ENCODE measurements around the gene PHF11.
"Not testable (repeated sequence)": the region's sequence is repeated elsewhere in the genome, so short reads cannot be mapped to it uniquely, and the experiment has no call there.

PHF11 gene

GRCh38 chr13:49545661-49546060 is 49.9 kb downstream of the PHF11 start:
- DNase-seq (ENCODE audit: low read depth in 4 of 4, low spot score in 1 of 4): no peak

GRCh38 chr13:49546561-49546960 is 50.8 kb downstream of the PHF11 start:
- DNase-seq (ENCODE audit: low read depth in 4 of 4, low spot score in 1 of 4): no peak

GRCh38 chr13:49549289-49549688 is 53.5 kb downstream of the PHF11 start:
- no peak for DNase-seq (ENCODE audit: low read depth in 4 of 4, low spot score in 1 of 4)

- no peak for DNase-seq (ENCODE audit: low read depth in 4 of 4, low spot score in 1 of 4)
These were observed 55.3 kb downstream of the PHF11 start for GRCh38 chr13:49550942-49551644.

- DNase-seq (ENCODE audit: low read depth in 4 of 4, low spot score in 1 of 4): no peak
These were observed 58.1 kb downstream of the PHF11 start for GRCh38 chr13:49553888-49554287.

- DNase-seq (ENCODE audit: low read depth in 4 of 4, low spot score in 1 of 4): no peak
These were observed 58.6 kb downstream of the PHF11 start for GRCh38 chr13:49554387-49554786.

- no peak for DNase-seq (ENCODE audit: low read depth in 4 of 4, low spot score in 1 of 4)
These were observed 63.3 kb downstream of the PHF11 start for GRCh38 chr13:49559006-49559405.

GRCh38 chr13:49560270-49561061 is 64.7 kb downstream of the PHF11 start:
- DNase-seq (ENCODE audit: low read depth in 4 of 4, low spot score in 1 of 4): no peak

- DNase-seq (ENCODE audit: low read depth in 4 of 4, low spot score in 1 of 4): no peak
These were observed 65.3 kb downstream of the PHF11 start for GRCh38 chr13:49561062-49561410.

DNA sequence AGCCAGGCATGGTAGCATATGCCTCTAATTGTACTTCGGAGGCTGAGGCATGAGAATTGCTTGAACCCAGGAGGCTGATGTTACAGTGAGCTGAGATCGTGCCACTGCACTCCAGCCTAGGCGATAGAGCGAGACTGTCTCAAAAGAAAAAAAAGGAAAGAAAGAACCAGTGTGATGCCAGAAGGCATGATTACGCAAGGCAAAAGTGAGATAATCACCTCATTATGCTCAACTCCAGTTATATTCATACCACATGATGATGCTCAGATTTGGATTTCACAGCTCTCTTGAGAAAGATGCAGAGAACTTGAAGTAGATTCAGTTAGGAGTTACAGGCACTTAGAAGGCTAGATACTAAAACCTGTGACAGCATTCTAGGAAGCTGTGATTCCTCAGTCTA is 67.8 kb downstream of the PHF11 start:
- no peak for DNase-seq (ENCODE audit: low read depth in 4 of 4, low spot score in 1 of 4)

DNA sequence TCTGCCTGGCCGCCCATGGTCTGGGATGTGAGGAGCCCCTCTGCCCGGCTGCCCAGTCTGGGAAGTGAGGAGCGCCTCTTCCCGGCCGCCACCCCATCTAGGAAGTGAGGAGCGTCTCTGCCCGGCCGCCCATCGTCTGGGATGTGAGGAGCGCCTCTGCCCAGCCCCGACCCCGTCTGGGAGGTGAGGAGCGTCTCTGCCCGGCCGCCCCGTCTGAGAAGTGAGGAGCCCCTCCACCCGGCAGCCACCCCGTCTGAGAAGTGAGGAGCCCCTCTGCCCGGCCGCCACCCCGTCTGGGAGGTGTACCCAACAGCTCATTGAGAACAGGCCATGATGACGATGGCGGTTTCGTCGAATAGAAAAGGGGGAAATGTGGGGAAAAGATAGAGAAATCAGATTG is 69.7 kb downstream of the PHF11 start:
- not testable (repeated sequence) for DNase-seq (ENCODE audit: low read depth in 4 of 4, low spot score in 1 of 4)

GRCh38 chr13:49566461-49566860 is 70.7 kb downstream of the PHF11 start:
- no peak for DNase-seq (ENCODE audit: low read depth in 4 of 4, low spot score in 1 of 4)

DNA sequence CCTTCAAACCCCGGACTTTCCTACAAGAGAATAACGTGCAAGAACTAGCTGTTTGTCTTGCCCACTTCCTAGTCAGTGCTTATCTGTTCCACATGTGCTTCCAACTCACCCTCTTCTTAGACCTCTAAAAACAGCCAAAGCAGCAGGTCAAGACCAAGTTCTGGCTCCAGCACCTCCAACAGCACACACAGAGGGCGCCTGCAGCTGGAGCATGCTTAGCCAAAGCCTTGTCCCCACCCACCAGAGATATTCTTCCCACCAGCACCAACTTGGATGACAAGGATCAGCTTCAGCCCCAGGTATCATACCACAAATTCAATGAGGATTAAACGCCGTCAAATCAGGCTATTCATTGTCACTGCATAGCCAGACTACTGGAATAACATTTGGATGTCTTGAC is 71.7 kb downstream of the PHF11 start:
- DNase-seq (ENCODE audit: low read depth in 4 of 4, low spot score in 1 of 4): no peak

DNA sequence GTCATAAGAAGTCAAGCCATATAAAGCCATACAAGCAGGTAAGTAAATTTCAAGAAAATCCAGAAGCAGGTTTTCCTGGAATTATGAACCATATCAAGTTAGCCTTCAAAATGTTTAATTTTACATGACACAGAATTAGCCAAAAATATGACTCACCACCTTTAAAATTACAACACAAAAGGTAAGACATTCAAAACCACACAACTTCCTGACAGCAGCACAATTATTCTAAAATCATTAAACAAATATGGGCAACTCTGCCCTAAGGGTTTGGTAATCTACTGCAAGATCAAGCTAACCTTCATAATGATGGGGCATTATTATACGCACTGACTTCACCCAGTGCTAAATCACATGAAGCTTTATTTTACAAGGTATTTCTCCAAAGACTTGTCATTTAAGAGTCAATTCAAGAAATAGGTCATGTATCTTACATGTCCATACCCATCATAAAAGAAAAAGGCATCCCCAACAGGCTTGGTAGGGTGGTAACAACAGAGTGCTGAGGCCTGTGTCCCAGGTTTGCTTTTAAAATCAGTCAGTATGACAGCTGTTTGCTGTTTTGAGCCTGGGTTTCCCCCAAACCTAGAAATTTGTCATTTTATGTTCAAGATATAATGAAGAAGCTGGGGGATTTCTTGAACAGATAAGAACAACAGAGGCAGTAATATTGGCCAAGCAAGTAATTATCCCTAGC is 74.4 kb downstream of the PHF11 start:
- DNase-seq (ENCODE audit: low read depth in 4 of 4, low spot score in 1 of 4): no peak

- DNase-seq (ENCODE audit: low read depth in 4 of 4, low spot score in 1 of 4): no peak
These were observed 75.8 kb downstream of the PHF11 start for GRCh38 chr13:49571299-49572240.
